Stimulated activated CD8-positive, alpha-beta memory T cell treated with anti-CD3 and anti-CD28 coated beads, Interleukin-4, amount 100 ng/mL, for 1 hour (primary cell): ENCODE results near the gene FNIP1.
"Not testable (repeated sequence)": the region's sequence is repeated elsewhere in the genome, so short reads cannot be mapped to it uniquely, and the experiment has no call there.

Experiments used
- DNase-seq, 2 donors: peaks; one replicate each; pipeline ENCODE4 v3.0.0-alpha.2; 2020; ENCODE audit warnings: low read depth in 2 of 2, low spot score in 1 of 2

The FNIP1 gene

GRCh38 chr5:131685516-131686171, 111.2 kb downstream of the FNIP1 start:
- DNase-seq: no peak

GRCh38 chr5:131684595-131684994, 112.2 kb downstream of the FNIP1 start:
- DNase-seq: no peak

- no peak for DNase-seq
Measured at GRCh38 chr5:131684051-131684450, 112.8 kb downstream of the FNIP1 start.

- DNase-seq: no peak
Measured at GRCh38 chr5:131682826-131683225, 114.0 kb downstream of the FNIP1 start.

DNA sequence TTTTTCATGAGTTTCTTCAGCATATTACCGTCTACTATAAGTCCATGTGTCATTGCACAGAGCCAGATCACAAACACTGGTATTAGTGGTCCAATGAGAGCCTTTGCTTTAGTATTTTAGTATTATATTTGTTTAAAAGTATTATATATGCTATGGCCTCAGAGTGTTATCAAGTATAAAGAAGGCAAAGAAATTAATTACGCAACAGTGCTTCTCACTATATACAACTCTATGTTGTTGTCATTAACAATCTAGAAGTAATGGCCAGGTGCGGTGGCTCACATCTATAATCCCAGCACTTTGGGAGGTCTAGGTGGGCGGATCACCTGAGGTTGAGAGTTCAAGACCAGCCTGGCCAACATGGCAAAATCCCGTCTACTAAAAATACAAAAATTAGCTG, 114.6 kb downstream of the FNIP1 start:
- DNase-seq: no peak

DNA sequence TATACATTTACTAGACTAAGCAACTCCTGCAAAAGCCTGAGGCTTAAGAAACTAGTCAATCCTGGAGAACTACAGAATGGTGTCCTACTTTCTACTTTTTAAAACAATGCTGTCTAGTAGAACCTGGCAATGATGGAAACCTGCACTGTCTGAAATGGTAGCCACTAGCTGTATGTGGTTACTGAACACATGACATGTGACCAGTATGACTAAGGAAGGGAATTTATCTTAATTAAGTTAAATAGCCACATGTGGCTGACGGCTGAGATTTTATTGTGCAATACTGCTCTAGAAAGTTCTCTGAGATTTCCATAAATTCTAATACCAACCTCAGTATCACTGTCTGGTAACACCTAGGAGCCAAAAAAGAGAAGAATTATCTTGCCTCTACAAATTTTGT, 116.9 kb downstream of the FNIP1 start:
- no peak for DNase-seq

DNA sequence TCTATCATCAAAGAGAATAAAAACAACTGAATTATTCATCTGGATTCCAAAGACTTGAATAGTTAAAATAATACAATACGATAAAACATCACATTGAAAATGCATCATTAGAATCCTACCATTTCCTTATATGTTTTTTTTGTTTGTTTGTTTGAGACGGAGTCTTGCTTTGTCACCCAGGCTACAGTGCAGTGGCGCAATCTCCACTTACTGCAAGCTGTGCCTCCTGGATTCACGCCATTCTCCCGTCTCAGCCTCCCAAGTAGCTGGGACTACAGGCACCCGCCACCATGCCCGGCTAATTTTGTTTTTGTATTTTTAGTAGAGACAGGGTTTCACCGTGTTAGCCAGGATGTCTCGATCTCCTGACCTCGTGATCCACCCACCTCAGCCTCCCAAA, 118.5 kb downstream of the FNIP1 start:
- not testable (repeated sequence) for DNase-seq

DNA sequence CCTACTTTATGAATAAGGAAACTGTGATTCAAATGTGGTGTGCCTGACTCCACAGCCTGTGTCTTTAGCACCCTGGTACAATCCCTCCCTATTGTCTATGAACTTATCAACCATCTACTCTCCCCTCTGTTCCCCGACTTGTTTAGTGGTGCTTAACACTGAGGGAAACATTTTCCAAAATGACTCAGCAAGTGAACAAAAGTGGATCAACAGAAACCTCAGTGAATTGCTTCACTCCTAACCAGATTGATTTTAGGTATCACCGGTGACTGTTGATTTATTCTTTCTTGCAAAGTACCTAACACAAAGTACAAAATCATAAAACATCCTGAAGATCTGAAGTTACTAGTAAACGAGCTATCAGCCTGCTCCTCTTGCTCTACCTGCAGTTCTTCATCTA, 119.7 kb downstream of the FNIP1 start:
- DNase-seq: no peak

DNA sequence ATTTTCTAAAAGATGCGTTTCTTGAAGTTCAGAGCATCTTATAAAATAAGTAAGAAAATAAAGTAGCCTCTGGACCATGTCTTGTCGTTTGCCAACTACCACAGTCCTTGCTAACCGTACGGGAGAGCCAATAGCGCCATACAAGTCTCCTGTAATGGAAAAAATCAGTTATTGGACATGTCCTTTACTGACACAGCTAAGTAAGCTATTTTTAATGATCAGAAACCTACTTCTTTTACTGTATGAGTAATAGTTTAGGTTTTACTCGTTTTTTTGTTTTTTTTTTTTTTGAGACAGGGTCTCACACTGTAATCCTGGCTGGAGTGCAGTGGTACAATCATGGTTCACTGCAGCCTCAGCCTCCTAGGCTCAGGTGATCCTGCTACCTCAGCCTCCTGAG, 124.0 kb downstream of the FNIP1 start:
- no peak for DNase-seq

DNA sequence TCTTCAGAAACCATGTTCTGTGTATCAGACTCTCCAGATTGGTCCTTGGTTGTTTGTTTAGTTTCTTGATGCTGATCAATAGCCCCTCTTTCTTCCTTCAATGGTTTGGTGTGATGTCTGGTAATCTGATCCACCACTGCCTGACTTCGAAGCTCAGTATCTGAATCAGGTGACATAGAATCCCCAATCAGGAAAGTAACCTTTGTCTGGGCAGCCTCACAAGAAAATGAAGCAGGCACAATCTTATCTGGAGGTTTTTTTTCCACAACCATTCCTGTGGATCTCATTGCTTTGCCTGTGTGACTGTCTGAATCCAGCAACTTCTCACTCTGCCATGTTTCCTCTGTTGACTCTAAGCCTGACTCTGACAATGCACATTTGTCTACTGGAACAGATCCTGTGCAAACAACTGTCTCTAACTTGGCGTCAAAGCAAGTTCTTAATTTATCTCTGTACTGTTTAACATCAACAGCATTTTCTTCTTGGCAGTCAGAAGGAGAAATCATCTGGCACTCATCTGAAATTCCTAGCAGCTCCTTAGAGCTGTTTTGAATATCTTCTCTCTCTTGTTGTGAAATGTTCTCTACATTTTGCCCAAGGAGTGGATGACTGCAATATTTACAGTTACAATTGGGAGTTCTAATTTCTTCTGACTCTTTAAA, 124.7 kb downstream of the FNIP1 start:
- no peak for DNase-seq

DNA sequence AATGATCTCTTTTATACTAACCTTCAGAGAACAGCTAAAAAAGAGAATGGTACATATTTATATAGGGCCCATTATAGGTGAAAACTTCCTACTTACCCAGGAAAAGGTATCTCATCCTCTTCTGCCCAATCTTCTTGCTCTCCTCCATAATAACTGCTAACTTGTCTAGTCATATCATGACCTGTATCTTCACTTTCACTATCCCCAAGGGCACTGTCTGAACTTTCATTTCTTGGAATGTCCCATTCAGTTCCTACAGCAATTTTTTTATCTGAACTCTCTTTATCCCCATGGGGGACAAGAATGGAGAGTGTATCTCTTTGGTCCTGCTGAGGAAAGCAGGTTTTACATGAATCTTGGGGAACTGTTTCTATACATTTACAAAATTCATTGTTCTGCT, 125.4 kb downstream of the FNIP1 start:
- no peak for DNase-seq

DNA sequence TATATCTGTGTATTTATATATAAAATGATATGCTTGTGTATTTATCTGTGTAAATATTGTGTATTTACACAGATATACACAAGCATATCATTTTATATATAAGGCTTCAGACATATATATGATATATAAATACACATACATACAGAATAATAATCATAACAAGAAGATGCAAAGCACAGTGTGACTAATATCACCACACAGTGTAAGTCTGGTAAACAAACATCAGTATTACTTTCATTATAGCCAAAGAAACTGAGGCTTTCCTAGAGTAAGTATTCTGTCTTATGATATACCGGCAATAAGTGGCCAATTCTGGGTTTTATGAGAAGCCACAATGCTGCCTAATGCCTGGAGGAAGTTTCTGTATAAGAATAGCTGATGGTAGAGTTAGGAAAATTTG, 131.9 kb downstream of the FNIP1 start:
- no peak for DNase-seq

DNA sequence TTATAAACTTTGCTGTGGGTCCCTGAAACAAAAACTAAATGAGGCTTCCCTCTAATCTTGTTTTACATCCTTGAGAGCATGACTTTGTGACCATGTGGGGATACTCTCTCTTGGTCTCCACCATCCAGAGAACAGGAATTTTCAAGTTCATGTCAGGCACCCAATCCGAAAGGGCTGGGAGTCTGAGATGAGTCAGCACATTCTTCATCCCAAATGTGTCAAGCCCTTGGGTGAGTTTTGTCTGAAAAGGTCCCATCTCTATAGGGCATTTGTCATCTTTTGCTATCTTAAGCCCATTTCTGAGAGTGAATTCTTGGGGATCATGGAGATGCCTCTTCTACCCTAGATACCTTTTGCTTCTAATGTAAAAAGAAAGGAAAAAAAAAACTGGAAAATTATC, 134.9 kb downstream of the FNIP1 start:
- DNase-seq: no peak

DNA sequence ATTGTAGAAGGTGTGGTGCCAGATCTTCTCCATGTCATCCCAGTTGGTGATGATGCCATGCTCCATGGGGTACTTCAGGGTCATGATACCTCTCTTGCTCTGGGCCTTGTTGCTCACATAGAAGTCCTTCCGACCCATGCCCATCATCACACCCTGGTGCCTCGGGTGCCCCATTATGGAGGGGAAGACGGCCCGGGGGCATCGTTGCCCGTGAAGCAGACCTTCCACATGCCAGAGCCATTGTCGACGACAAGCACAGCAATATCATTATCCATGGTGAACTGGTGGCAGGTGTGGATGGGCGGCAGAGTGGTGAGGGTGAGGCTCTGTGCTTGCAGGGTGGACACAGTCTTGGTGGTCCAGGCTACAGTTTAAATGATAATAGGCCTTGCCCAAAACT, 137.0 kb downstream of the FNIP1 start:
- no peak for DNase-seq

GRCh38 chr5:131659290-131659689, 137.5 kb downstream of the FNIP1 start:
- DNase-seq: no peak

DNA sequence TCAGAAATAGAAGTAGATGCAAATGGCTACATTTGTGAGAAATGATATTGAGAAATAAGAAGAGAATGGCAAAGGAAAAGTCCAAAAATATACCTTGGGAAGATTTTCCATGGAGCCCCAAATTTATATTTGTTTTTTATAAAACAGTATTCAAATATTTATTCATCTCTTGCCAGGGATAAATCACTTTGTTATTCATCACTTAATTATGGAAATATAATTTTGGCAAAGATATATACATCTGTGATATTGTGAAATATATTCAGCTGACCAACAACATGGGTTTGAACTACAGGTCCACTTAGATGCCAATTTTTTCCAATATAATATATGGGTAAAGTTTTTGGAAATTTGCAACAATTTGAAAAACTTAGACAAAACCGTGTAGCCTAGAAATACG, 142.0 kb downstream of the FNIP1 start:
- no peak for DNase-seq

- no peak for DNase-seq
Measured at GRCh38 chr5:131654309-131654708, 142.5 kb downstream of the FNIP1 start.

GRCh38 chr5:131649161-131649560, 147.7 kb downstream of the FNIP1 start:
- DNase-seq: no peak

DNA sequence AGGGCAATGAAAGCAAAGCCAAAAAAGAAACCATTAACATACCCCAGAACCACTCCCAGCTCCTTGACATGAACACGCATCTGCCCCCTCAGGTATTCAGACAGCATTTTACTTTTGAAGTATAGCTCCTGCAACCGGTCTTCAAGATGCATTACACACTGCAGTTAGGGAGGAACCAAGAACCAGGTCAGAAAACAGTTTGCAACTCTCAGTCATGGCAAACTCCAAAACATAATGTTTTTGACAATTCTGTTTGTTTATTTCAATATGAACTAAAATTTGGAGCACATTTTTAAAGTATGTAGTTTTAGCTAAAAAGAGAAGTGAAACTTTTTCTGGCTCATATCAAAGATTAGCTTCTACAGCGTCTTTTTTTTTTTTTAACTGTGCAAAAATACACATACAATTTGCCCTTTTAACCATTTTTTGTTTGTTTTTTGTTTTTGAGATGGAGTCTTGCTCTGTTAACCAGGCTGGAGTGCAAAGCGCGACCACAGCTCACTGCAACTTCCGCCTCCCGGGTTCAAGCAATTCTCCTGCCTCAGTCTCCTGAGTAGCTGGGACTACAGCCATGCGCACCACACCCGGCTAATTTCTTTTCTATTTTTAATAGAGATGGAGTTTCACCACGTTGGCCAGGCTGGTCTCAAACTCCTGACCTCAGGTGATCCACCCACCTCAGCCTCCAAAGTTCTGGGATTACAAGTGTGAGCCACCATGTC, 149.6 kb downstream of the FNIP1 start:
- no peak for DNase-seq

DNA sequence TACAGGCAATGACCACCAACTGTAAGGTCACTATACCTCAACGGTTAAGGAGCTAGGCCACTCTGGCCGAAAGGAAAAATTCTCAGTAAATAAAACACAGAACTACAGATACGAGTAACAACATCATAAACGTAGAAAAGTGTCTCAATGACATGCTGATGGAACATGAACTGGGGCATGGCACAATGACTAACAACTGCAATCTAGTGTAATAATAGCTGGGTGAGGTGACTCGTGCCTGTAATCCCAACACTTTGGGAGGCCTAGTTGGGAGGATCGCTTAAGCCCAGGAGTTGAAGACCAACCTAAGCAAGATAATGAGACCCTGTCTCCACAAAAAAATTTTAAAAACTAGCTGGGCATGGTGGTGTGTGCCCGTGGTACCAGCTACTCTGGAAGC, 152.0 kb downstream of the FNIP1 start:
- no peak for DNase-seq

DNA sequence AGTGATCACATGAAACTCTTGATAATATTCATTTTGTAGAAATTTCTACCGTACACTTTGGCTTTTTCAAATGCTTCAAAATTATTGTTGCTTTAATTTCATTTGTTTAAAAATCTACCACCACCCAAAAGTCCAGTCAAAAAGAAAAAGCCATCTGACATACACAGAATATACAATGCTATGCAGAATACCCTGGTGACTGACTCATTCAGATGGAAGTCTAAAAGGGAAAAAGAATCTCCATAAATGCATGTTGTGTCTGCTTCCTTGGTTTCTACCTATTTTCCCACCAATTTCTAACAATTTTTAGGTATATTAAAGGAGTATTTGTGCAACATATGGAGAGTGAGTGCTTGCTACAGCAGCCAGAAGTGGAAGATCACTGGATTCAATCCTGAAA, 152.4 kb downstream of the FNIP1 start:
- no peak for DNase-seq

- no peak for DNase-seq
Measured at GRCh38 chr5:131641494-131641893, 155.3 kb downstream of the FNIP1 start.
